ENCODE measurements around the gene ATF6B.
"Not testable (repeated sequence)": the region's sequence is repeated elsewhere in the genome, so short reads cannot be mapped to it uniquely, and the experiment has no call there.

Gene ATF6B

GRCh38 chr6:32146687-32147086, 18.6 kb upstream of the ATF6B start:
- POLR2A ChIA-PET, result no interaction called here
- DNase-seq (ENCODE audit: extremely low spot score), result no peak
- TF ChIP-seq, protein P1, sequence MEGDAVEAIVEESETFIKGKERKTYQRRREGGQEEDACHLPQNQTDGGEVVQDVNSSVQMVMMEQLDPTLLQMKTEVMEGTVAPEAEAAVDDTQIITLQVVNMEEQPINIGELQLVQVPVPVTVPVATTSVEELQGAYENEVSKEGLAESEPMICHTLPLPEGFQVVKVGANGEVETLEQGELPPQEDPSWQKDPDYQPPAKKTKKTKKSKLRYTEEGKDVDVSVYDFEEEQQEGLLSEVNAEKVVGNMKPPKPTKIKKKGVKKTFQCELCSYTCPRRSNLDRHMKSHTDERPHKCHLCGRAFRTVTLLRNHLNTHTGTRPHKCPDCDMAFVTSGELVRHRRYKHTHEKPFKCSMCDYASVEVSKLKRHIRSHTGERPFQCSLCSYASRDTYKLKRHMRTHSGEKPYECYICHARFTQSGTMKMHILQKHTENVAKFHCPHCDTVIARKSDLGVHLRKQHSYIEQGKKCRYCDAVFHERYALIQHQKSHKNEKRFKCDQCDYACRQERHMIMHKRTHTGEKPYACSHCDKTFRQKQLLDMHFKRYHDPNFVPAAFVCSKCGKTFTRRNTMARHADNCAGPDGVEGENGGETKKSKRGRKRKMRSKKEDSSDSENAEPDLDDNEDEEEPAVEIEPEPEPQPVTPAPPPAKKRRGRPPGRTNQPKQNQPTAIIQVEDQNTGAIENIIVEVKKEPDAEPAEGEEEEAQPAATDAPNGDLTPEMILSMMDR (IDR thresholded peaks at IDR 0.05; ENCODE audit: control extremely low read depth, extremely low read depth, low read depth, missing control alignments), result no peak
- CTCF ChIA-PET, result interaction anchor here (1.3 kb wide), 1 partner anchor 28 kb away, joined by 4 read pairs; no protein-coding TSS in a partner anchor

GRCh38 chr6:32146287-32146686, 18.2 kb upstream of the ATF6B start:
- TF ChIP-seq, protein P1 (IDR thresholded peaks at IDR 0.05; ENCODE audit: control extremely low read depth, extremely low read depth, low read depth, missing control alignments), result no peak
- CTCF ChIA-PET, result interaction anchor here (1.3 kb wide), 1 partner anchor 27 kb away, joined by 4 read pairs; no protein-coding TSS in a partner anchor
- POLR2A ChIA-PET, result no interaction called here
- DNase-seq (ENCODE audit: extremely low spot score), result no peak

DNA sequence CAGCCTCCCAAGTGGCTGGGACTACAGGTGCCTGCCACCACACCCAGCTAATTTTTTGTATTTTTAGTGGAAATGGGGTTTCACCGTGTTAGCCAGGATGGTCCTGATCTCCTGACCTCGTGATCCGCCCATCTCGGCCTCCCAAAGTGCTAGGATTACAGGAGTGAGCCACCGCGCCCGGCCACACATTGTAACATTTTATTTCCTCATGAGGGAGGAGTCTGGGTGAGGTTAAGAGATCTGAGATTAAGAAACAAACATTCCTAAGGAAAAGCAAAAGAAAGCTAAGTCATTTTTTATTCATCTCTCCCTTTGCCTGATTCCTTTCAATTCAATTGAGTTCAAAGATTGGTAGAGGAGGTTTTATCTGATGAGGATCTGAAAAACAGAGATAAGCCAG, 16.2 kb upstream of the ATF6B start:
- POLR2A ChIA-PET; DNase-seq (ENCODE audit: extremely low spot score): not testable (repeated sequence)
- CTCF ChIA-PET, result interaction anchor here (0.8 to 0.9 kb wide), 2 partner anchors 8 to 26 kb away, joined by 3 read pairs; no protein-coding TSS in a partner anchor

- DNase-seq (ENCODE audit: extremely low spot score), result no peak
- TF ChIP-seq, protein P1 (IDR thresholded peaks at IDR 0.05; ENCODE audit: control extremely low read depth, extremely low read depth, low read depth, missing control alignments), result no peak
- CTCF ChIA-PET, result interaction anchor here (0.8 kb wide), 2 partner anchors 12 to 23 kb away, joined by 3 read pairs; no protein-coding TSS in a partner anchor
- POLR2A ChIA-PET, result no interaction called here
These were observed 12.5 kb upstream of the ATF6B start for GRCh38 chr6:32140420-32141046.

- TF ChIP-seq, protein P1 (IDR thresholded peaks at IDR 0.05; ENCODE audit: control extremely low read depth, extremely low read depth, low read depth, missing control alignments), result no peak
- POLR2A ChIA-PET, result interaction anchor here (0.7 kb wide), 1 partner anchor 11 kb away, joined by 8 read pairs; the partner anchor contains the start of gene ATF6B
- CTCF ChIA-PET, result interaction anchor here (1.7 kb wide), 1 partner anchor 21 kb away, joined by 5 read pairs; no protein-coding TSS in a partner anchor
- no peak for DNase-seq (ENCODE audit: extremely low spot score)
These were observed 11.5 kb upstream of the ATF6B start for GRCh38 chr6:32139590-32139989.

DNA sequence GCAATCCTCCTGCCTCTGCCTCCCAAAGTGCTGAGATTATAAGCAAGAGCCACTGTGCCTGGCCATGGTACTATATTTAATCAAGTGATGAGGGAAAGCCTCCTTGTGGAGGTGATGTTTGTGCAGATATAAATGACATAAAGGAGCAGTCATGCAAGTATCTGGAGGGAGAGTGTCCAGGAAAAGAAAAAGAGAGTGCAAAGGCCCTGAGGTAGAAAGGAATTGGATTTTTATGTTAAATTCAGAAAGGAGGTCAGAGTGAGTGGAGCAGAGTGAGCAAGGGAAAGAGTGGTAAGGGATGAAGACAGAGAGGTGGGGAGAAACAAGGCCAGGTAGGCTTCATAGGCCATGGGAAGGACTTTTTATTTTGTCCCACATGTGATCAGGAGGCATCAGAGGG, 9.4 kb upstream of the ATF6B start:
- POLR2A ChIA-PET, result no interaction called here
- no peak for DNase-seq (ENCODE audit: extremely low spot score)
- TF ChIP-seq, protein P1 (IDR thresholded peaks at IDR 0.05; ENCODE audit: control extremely low read depth, extremely low read depth, low read depth, missing control alignments), result no peak
- CTCF ChIA-PET, result interaction anchor here (1.7 kb wide), 1 partner anchor 17 kb away, joined by 4 read pairs; no protein-coding TSS in a partner anchor

DNA sequence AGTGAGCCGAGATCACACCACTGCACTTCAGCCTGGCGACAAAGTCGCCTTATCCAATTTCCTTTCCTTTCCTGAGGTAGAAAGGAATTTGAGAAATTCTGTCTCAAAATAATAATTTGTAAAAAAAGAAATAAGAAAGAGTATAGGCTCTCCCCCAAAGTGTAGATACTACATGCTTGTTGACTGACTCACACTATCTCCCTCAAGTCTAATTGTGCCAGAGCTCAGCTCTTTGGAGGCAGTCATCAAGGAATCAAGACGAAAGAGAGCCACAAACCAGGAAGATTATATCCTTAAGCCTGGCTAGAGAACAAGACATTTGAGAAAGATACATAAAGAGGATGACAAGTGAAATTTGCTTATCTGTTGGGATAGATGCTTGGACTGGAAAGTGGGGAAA, 5.7 kb upstream of the ATF6B start:
- TF ChIP-seq, protein P1 (IDR thresholded peaks at IDR 0.05; ENCODE audit: control extremely low read depth, extremely low read depth, low read depth, missing control alignments), result no peak
- POLR2A ChIA-PET, result interaction anchor here (0.5 kb wide), 1 partner anchor 1231 kb away, joined by 3 read pairs; no protein-coding TSS in a partner anchor
- no peak for DNase-seq (ENCODE audit: extremely low spot score)
- CTCF ChIA-PET, result interaction anchor here (1.6 kb wide), 1 partner anchor 15 kb away, joined by 3 read pairs; no protein-coding TSS in a partner anchor

Data from GM10248 (cell line).